Measurements from ENCODE around the gene GCSH. TPM values are rescaled to one million over a fixed set of nuclear protein-coding genes. Genes with fewer than 3 reads are reported as not detected.

GCSH gene
- total and polyA plus RNA-seq, 10 of the 15 experiments (the other 5 are each of a cell fraction or from before 2014, with no cell fraction given) = 14.7 to 108 (median 39.3) TPM

- FAIRE-seq = no peak
- Histone ChIP-seq H3K27me3 (replicated peaks in 1 of 2; ENCODE audit: control insufficient read depth in 2 of 2, insufficient read depth in 2 of 2, low read length in 1 of 2) (no peaks in the 10 kb centered on the region), H2AFZ (ENCODE audit: control insufficient read depth, low read depth, low read length) (no peak overlapping the region), H3K9me3 (replicated peaks; ENCODE audit: control insufficient read depth, insufficient read depth, low read length) (no peaks in the 10 kb centered on the region), H3K27ac (ENCODE audit: control insufficient read depth, insufficient read depth) (no peak overlapping the region), H3K36me3 (ENCODE audit: control insufficient read depth in 2 of 2, insufficient read depth in 2 of 2, low read length in 1 of 2) (peaks cover 0 to 18% of the 10 kb centered on the region in 2 experiments; a peak in 1 of 4 replicates), H4K20me1 (ENCODE audit: control insufficient read depth, insufficient read depth) (no peaks in the 10 kb centered on the region), H3K4me2 (ENCODE audit: control insufficient read depth, insufficient read depth) (no peak overlapping the region), H3K9ac (ENCODE audit: control insufficient read depth, insufficient read depth, low read length) (no peak overlapping the region), H3K79me2 (ENCODE audit: control insufficient read depth, insufficient read depth, low read length) (peaks cover 13% of the 10 kb centered on the region), H3K4me3 (no peak overlapping the region), H3K4me1 (ENCODE audit: control insufficient read depth, insufficient read depth, low read length) (no peaks in the 10 kb centered on the region)
- ChIA-PET RAD21 (ENCODE audit: unreplicated experiment) (no interaction called here), CTCF (interaction anchor here (1.3 kb wide), 1 partner anchor 36 kb away, joined by 5 read pairs; no protein-coding TSS in a partner anchor), SMC1A (ENCODE audit: uncharacterized antibody, unreplicated experiment) (interaction anchor here (1.1 kb wide), 1 partner anchor 36 kb away, joined by 3 read pairs; the partner anchor contains the start of gene C16orf46), POLR2A (no interaction called here)
- 81% methylated on average over 5 of the region's 5 CpGs for WGBS (ENCODE audit: insufficient coverage, insufficient replicate concordance, low lambda C conversion rate, missing lambda C conversion rate)
- no peak for ATAC-seq
- no peak for DNase-seq (ENCODE audit: low read depth, low spot score)
- BruUV-seq (replicated peaks) = no TSS peak
- no peak for TF ChIP-seq E2F8 (IDR thresholded peaks at IDR 0.05; ENCODE audit: low read depth, partially characterized antibody)
- no peak for TF ChIP-seq POU2F2 (IDR thresholded peaks at IDR 0.05; ENCODE audit: borderline replicate concordance, low read depth, low read length)
- TF ChIP-seq E2F4 (IDR thresholded peaks at IDR 0.05; ENCODE audit: low read depth, low read length) = no peak
- no peak for TF ChIP-seq NRF1 (conservative IDR thresholded peaks at IDR 0.05; ENCODE audit: low read depth, low read length)
- TF ChIP-seq SUPT20H (IDR thresholded peaks at IDR 0.05; ENCODE audit: borderline replicate concordance, control insufficient read depth, low read depth, low read length) = no peak
- no peak for TF ChIP-seq CTCF (IDR thresholded peaks at IDR 0.05 in 2 of 3, conservative IDR thresholded peaks at IDR 0.05 in 1 of 3; ENCODE audit: control insufficient read depth in 2 of 3, extremely low read depth in 1 of 3, insufficient read depth in 1 of 3, low read depth in 3 of 3, low read length in 3 of 3)
- no peak for TF ChIP-seq CREM (IDR thresholded peaks at IDR 0.05; ENCODE audit: low read depth)
- TF ChIP-seq RCOR1 (conservative IDR thresholded peaks at IDR 0.05; ENCODE audit: low read depth, low read length) = no peak
- TF ChIP-seq USF1 (IDR thresholded peaks at IDR 0.05; ENCODE audit: borderline replicate concordance, extremely low read length, insufficient read depth, low read depth, low read length) = no peak
- in situ Hi-C loops (cut with MboI) (no loop called here), intact Hi-C loops (cut with micrococcal nuclease; ENCODE audit: unreplicated experiment) (no loop called here)
These were observed 55.4 kb downstream of the GCSH start for GRCh38 chr16:81040842-81041241.
